ENCODE results near the gene TNFRSF13B.

The TNFRSF13B gene

DNA sequence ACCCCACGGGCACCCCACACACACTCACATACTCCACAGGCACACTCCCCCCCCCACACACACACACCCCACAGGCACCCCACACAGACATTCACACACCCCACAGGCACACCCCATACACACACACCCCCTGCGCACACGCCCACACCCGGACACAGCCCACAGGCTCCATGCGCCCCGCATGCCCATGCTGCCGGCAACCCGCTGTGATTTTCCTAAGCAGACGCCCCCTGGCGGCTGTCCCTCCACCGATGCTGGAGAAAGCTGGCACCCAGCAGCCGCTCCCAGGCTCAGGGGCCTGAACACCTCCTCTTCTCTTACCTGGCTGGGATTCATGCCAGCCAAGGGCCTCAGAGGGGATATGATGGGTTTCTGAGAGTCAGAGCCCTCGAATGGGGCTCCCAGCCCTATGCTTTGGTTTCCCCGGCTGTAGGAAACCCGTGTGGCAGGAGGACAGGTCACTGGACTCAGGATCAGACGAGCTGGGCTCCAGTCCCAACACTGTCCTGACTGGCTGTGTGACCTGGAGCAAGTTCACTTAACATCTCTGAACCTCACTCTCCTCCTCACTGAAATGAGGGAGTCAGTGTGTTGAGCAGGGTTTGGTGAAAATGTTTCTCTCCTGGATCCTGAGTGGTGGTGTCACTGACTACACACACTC, 19.6 kb upstream of the TNFRSF13B start:
- DNase-seq (ENCODE audit: low read depth in 1 of 2, low spot score in 1 of 2), result peak in 1 of 2 experiments; percentile 45
- no peak for TF ChIP-seq SPI1 (IDR thresholded peaks at IDR 0.05; ENCODE audit: borderline replicate concordance, low read depth)
- TF ChIP-seq, protein P1, sequence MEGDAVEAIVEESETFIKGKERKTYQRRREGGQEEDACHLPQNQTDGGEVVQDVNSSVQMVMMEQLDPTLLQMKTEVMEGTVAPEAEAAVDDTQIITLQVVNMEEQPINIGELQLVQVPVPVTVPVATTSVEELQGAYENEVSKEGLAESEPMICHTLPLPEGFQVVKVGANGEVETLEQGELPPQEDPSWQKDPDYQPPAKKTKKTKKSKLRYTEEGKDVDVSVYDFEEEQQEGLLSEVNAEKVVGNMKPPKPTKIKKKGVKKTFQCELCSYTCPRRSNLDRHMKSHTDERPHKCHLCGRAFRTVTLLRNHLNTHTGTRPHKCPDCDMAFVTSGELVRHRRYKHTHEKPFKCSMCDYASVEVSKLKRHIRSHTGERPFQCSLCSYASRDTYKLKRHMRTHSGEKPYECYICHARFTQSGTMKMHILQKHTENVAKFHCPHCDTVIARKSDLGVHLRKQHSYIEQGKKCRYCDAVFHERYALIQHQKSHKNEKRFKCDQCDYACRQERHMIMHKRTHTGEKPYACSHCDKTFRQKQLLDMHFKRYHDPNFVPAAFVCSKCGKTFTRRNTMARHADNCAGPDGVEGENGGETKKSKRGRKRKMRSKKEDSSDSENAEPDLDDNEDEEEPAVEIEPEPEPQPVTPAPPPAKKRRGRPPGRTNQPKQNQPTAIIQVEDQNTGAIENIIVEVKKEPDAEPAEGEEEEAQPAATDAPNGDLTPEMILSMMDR (IDR thresholded peaks at IDR 0.05; ENCODE audit: insufficient read depth, low read length), result peak; percentile 22
- Histone ChIP-seq H3K4me3 (replicated peaks; ENCODE audit: insufficient read depth, low read length) (no peak overlapping the region), H3K27me3 (ENCODE audit: insufficient read depth, poor library complexity, severe bottlenecking) (no peaks in the 10 kb centered on the region), H3K27ac (replicated peaks) (no peak overlapping the region)

DNA sequence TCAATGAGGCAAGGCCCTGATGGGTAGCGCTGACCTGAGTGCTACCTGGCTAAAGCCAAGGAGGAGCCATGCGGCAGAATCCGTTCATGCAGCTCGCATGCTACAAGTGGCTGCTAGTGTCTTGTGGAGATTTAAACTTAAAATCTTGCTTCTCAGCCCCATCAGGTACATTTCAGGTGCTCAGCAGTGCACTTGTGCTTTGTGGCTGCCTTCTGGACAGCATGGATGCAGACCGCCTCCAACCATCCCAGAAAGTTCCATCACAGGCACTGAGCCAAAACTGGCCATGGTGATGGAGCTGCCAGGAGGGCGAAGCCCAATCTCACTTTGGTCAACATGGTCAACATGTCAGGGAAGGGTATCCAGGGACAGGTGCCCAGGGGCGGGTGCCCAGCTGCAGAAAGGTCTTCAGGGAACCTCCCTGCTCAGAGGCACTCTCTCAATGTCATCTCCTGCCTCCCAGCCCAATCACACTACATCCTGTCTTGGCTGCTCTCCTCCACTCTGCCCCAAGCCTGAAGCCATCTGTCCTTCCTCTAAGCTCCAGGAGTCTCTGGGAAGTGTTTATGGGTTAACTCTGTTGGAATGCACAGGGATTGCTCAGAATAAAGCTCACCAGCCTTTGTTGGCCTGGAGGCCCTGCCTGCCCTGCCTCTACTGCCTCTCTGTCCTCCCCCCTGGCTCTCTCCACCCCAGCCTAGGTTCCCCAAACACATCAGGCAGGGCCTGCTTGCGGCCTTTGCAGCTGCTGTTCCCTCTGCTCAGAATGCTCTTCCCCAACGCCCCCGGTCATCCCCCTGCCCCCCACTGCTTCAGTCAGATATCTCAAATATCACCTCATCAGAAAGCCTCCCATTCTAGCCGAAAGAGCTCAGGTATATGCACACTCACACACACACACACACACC, 18.3 kb upstream of the TNFRSF13B start:
- H3K27me3 ChIP-seq (ENCODE audit: insufficient read depth, poor library complexity, severe bottlenecking), result no peaks in the 10 kb centered on the region
- DNase-seq (ENCODE audit: low read depth in 1 of 2, low spot score in 1 of 2), result no peak
- no peak for TF ChIP-seq POLR2AphosphoS5 (IDR thresholded peaks at IDR 0.05; ENCODE audit: low read depth)
- no peak for TF ChIP-seq SPI1 (IDR thresholded peaks at IDR 0.05; ENCODE audit: borderline replicate concordance, low read depth)
- no peak for TF ChIP-seq GABPA (IDR thresholded peaks at IDR 0.05; ENCODE audit: low read depth)
- TF ChIP-seq, protein P2, sequence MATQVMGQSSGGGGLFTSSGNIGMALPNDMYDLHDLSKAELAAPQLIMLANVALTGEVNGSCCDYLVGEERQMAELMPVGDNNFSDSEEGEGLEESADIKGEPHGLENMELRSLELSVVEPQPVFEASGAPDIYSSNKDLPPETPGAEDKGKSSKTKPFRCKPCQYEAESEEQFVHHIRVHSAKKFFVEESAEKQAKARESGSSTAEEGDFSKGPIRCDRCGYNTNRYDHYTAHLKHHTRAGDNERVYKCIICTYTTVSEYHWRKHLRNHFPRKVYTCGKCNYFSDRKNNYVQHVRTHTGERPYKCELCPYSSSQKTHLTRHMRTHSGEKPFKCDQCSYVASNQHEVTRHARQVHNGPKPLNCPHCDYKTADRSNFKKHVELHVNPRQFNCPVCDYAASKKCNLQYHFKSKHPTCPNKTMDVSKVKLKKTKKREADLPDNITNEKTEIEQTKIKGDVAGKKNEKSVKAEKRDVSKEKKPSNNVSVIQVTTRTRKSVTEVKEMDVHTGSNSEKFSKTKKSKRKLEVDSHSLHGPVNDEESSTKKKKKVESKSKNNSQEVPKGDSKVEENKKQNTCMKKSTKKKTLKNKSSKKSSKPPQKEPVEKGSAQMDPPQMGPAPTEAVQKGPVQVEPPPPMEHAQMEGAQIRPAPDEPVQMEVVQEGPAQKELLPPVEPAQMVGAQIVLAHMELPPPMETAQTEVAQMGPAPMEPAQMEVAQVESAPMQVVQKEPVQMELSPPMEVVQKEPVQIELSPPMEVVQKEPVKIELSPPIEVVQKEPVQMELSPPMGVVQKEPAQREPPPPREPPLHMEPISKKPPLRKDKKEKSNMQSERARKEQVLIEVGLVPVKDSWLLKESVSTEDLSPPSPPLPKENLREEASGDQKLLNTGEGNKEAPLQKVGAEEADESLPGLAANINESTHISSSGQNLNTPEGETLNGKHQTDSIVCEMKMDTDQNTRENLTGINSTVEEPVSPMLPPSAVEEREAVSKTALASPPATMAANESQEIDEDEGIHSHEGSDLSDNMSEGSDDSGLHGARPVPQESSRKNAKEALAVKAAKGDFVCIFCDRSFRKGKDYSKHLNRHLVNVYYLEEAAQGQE (IDR thresholded peaks at IDR 0.05; ENCODE audit: insufficient replicate concordance, low read depth), result no peak
- TF ChIP-seq, protein P1 (IDR thresholded peaks at IDR 0.05; ENCODE audit: insufficient read depth, low read length), result no peak
- H3K4me3 ChIP-seq (replicated peaks; ENCODE audit: insufficient read depth, low read length), result no peak overlapping the region
- no peak overlapping the region for H3K27ac ChIP-seq (replicated peaks)

DNA sequence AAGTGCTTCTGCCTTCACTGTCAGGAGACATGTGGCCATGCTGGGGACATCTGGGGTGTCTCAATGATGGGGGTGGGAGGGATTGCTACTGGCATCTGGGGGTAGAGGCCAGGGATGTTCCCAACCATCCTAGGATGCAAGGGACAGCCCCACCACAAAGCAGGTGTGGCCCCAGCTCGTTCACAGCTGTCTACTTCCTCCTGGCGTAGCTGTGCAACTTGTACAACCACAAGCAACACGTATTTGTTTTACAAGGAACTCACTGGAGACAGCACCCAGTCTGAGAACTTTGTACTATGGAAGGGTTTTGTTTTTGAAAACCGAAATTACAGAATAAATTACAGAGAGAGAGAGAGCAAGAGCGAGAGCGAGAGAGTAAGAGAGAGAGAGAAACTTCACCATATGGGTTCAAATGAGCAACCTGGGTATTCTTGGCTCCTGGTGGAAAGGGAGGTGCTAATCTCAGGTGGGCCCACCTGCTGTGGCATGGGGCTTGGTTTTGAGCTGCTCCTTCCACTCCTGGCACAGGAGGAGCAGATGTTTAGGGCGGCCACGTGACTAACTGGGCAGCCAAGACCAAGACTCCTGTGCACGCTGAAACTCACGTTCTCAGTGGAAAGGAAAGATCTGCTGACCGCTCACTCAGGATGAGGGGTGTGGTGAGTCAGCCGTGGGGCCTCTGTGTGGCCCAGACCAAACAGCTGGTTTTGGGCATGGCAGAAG, 17.5 kb upstream of the TNFRSF13B start:
- H3K4me3 ChIP-seq (replicated peaks; ENCODE audit: insufficient read depth, low read length), result no peak overlapping the region
- peak; percentile 24 to 58 for DNase-seq (ENCODE audit: low read depth in 1 of 2, low spot score in 1 of 2)
- H3K27me3 ChIP-seq (ENCODE audit: insufficient read depth, poor library complexity, severe bottlenecking), result no peaks in the 10 kb centered on the region
- no peak overlapping the region for H3K27ac ChIP-seq (replicated peaks)
- TF ChIP-seq, protein P1 (IDR thresholded peaks at IDR 0.05; ENCODE audit: insufficient read depth, low read length), result no peak
- TF ChIP-seq POLR2AphosphoS5 (IDR thresholded peaks at IDR 0.05; ENCODE audit: low read depth), result no peak
- no peak for TF ChIP-seq GABPA (IDR thresholded peaks at IDR 0.05; ENCODE audit: low read depth)
- TF ChIP-seq, protein P2 (IDR thresholded peaks at IDR 0.05; ENCODE audit: insufficient replicate concordance, low read depth), result no peak
- TF ChIP-seq SPI1 (IDR thresholded peaks at IDR 0.05; ENCODE audit: borderline replicate concordance, low read depth), result no peak
